HG03575 (cell line): ENCODE results near the gene NTRK2.

Experiments used
- ATAC-seq: cut with Tn5 transposase; IDR thresholded peaks from one replicate; pipeline ENCODE4 v1.9.1; 2021; ENCODE audit not compliant: unreplicated experiment, insufficient number of reproducible peaks, low FRiP score; ENCODE audit errors: extremely low read depth

Gene NTRK2

GRCh38 chr9:84940294-84940693, 270.8 kb downstream of the NTRK2 start:
- no peak for ATAC-seq

- ATAC-seq, result no peak
Observed at GRCh38 chr9:84941792-84942191, 272.3 kb downstream of the NTRK2 start.

GRCh38 chr9:84943482-84944050, 274.0 kb downstream of the NTRK2 start:
- no peak for ATAC-seq

- ATAC-seq, result no peak
Observed at GRCh38 chr9:84945878-84946538, 276.5 kb downstream of the NTRK2 start.

GRCh38 chr9:84947412-84947972, 278.0 kb downstream of the NTRK2 start:
- no peak for ATAC-seq

GRCh38 chr9:84949258-84949657, 279.7 kb downstream of the NTRK2 start:
- ATAC-seq, result no peak

GRCh38 chr9:84949971-84950370, 280.4 kb downstream of the NTRK2 start:
- no peak for ATAC-seq

- ATAC-seq, result no peak
Observed at GRCh38 chr9:84950879-84951811, 281.6 kb downstream of the NTRK2 start.

GRCh38 chr9:84953252-84953773, 283.8 kb downstream of the NTRK2 start:
- ATAC-seq, result no peak

- peak; percentile 94 for ATAC-seq
Observed at GRCh38 chr9:84953797-84954705, 284.5 kb downstream of the NTRK2 start.

GRCh38 chr9:84955155-84955554, 285.6 kb downstream of the NTRK2 start:
- ATAC-seq, result no peak

- no peak for ATAC-seq
Observed at GRCh38 chr9:84955971-84956370, 286.4 kb downstream of the NTRK2 start.

GRCh38 chr9:84959339-84959738, 289.8 kb downstream of the NTRK2 start:
- ATAC-seq, result no peak

- no peak for ATAC-seq
Observed at GRCh38 chr9:84966876-84967830, 297.6 kb downstream of the NTRK2 start.

- ATAC-seq, result no peak
Observed at GRCh38 chr9:84969084-84969483, 299.6 kb downstream of the NTRK2 start.

- ATAC-seq, result no peak
Observed at GRCh38 chr9:84969736-84970135, 300.2 kb downstream of the NTRK2 start.

- no peak for ATAC-seq
Observed at GRCh38 chr9:84970432-84970831, 300.9 kb downstream of the NTRK2 start.
